Fibroblast of villous mesenchyme (primary cell): ENCODE measurements around the gene GALK1. TPM values are rescaled to one million over a fixed set of nuclear protein-coding genes. Genes with fewer than 3 reads are reported as not detected.

Source experiments
- DNase-seq: peaks from one replicate; pipeline ENCODE4 v3.0.0-alpha.2; 2010; ENCODE audit warnings: low read depth
- H3K4me3 ChIP-seq: 2 replicates; pipeline ENCODE4 v1.5.1; 2011; ENCODE audit warnings: low read depth, mild to moderate bottlenecking, low read length
- CTCF ChIP-seq: IDR thresholded peaks from 2 replicates; pipeline ENCODE4 v1.5.1; 2012; ENCODE audit warnings: low read depth, mild to moderate bottlenecking, low read length; ENCODE audit not compliant: insufficient read depth
- total RNA-seq: library from RNA; depleted of rRNA; stranded (reverse); fragments of >200 nt; gene quantifications from 2 replicates; pipeline ENCODE4 v1.2.3, GENCODE V29; 2012

The GALK1 gene
- total RNA-seq, 1 donor: 36.7 TPM

- no peak overlapping the region for H3K4me3 ChIP-seq
- no peak for DNase-seq
- no peak for TF ChIP-seq CTCF
Observed at GRCh38 chr17:75736173-75736835, 28.7 kb downstream of the GALK1 start.

GRCh38 chr17:75734674-75735294 is 30.2 kb downstream of the GALK1 start:
- no peak overlapping the region for H3K4me3 ChIP-seq
- no peak for TF ChIP-seq CTCF
- DNase-seq: no peak

- TF ChIP-seq CTCF: no peak
- no peak overlapping the region for H3K4me3 ChIP-seq
Observed at GRCh38 chr17:75733471-75733870, 31.5 kb downstream of the GALK1 start.

GRCh38 chr17:75731716-75732498 is 33.1 kb downstream of the GALK1 start:
- DNase-seq: no peak
- no peak overlapping the region for H3K4me3 ChIP-seq
- no peak for TF ChIP-seq CTCF

More at GRCh38 chr17:75733471-75733870, 31.5 kb downstream of the GALK1 start:
- DNase-seq: no peak

GRCh38 chr17:75731086-75731715 is 33.8 kb downstream of the GALK1 start:
- TF ChIP-seq CTCF: no peak

GRCh38 chr17:75730065-75730464 is 34.9 kb downstream of the GALK1 start:
- H3K4me3 ChIP-seq: no peak overlapping the region
- DNase-seq: no peak
- no peak for TF ChIP-seq CTCF

More at GRCh38 chr17:75731086-75731715, 33.8 kb downstream of the GALK1 start:
- H3K4me3 ChIP-seq: no peak overlapping the region
- no peak for DNase-seq
